GM20000 (cell line): ENCODE data around the gene SLC2A13.

ENCODE experiments used
- DNase-seq: peaks from one replicate; pipeline ENCODE4 v3.0.0; 2012; ENCODE audit warnings: low spot score
- TF ChIP-seq, protein P1 (sequence below): IDR thresholded peaks from 2 replicates; pipeline ENCODE4 v1.5.1; 2012; ENCODE audit warnings: mild to moderate bottlenecking, control low read depth; ENCODE audit errors: extremely low read depth, missing control alignments

Gene SLC2A13

DNA sequence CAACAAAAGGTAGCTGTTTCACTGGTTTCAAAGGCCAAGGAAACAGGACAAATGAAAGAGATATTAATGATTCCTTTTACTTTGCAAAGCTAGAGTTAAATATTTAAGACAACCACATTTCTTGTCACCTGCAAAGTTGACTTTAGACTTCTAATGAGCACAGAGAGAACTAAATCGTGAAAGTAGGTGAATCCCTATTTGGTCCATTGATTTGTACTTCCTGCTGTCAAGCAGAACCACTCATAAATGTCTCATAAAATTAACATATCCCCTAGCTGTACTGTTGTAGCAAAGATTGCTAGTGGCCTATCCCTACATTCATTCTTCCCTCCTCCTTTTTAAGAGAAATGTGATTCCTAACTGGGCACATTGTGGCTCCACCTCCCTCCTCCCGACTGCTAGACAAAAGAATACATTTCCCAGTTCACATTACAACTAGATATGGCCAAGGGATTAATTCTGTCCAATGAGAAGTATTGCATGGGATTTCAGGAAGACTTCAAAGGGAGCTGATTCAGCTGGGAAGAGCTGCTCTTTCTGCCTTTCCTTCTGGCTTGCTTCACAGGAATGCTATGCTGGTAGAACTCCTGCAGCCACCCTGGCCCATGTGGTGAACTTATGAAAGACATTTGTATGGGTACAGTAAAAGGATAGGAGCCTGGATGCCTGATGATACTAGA, 258.8 kb downstream of the SLC2A13 start:
- TF ChIP-seq, protein P1, sequence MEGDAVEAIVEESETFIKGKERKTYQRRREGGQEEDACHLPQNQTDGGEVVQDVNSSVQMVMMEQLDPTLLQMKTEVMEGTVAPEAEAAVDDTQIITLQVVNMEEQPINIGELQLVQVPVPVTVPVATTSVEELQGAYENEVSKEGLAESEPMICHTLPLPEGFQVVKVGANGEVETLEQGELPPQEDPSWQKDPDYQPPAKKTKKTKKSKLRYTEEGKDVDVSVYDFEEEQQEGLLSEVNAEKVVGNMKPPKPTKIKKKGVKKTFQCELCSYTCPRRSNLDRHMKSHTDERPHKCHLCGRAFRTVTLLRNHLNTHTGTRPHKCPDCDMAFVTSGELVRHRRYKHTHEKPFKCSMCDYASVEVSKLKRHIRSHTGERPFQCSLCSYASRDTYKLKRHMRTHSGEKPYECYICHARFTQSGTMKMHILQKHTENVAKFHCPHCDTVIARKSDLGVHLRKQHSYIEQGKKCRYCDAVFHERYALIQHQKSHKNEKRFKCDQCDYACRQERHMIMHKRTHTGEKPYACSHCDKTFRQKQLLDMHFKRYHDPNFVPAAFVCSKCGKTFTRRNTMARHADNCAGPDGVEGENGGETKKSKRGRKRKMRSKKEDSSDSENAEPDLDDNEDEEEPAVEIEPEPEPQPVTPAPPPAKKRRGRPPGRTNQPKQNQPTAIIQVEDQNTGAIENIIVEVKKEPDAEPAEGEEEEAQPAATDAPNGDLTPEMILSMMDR: no peak

DNA sequence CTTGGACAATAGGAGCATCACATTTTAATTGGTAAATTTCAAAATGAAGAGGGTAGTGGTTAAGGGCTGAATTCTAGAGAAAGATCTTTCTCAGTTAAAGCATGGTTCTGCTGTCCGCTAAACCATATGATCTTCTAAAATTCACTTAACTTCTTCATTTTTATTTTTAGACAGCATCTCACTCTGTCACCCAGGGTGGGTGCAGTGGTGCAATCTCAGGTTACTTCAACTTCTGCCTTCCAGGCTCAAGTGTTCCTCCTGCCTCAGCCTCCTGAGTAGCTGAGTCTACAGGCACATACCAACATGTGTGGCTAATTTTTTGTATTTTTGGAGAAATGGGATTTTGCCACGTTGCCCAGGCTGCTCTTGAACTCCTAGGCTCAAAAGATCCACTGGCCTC, 259.6 kb downstream of the SLC2A13 start:
- no peak for DNase-seq
- TF ChIP-seq, protein P1: no peak

More for the DNA sequence above, 258.8 kb downstream of the SLC2A13 start:
- no peak for DNase-seq

DNA sequence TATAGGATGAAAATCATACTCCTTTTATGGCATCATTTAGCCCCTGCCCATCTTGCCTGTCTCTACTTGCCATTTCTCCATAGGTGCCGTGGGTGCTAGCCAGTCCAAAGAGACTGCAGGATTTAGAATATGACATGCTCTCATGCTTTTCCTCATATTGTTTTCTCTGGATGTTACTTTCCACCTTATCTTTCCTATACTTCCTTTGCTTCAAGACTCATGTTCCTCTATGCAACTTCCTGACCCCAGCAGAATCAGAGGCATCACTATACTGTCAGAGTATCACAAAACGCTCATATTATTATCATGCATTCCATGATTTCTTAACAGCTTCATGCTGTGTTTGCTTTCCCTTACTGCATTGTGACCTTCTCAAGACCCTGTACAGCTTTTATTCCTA, 265.5 kb downstream of the SLC2A13 start:
- TF ChIP-seq, protein P1: no peak
- no peak for DNase-seq

DNA sequence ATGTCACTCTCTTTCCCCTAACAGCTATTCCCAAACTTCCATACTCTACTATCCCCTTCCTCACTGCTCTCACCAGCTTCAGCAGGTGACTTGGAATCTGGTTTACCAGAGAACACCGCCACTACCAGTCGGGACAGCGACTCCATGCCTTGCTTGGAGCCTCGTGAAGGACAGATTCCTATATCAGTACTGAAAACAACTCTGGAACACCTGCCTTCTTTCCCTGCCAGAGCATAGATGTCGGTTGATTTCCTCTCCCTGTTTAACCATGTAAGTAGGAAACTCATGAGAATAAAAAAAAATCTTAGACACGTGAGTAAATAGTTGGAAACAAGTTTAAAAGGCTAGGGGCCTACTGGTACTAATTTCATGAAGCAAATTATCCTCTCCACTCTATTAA, 266.8 kb downstream of the SLC2A13 start:
- no peak for DNase-seq
- TF ChIP-seq, protein P1: no peak

DNA sequence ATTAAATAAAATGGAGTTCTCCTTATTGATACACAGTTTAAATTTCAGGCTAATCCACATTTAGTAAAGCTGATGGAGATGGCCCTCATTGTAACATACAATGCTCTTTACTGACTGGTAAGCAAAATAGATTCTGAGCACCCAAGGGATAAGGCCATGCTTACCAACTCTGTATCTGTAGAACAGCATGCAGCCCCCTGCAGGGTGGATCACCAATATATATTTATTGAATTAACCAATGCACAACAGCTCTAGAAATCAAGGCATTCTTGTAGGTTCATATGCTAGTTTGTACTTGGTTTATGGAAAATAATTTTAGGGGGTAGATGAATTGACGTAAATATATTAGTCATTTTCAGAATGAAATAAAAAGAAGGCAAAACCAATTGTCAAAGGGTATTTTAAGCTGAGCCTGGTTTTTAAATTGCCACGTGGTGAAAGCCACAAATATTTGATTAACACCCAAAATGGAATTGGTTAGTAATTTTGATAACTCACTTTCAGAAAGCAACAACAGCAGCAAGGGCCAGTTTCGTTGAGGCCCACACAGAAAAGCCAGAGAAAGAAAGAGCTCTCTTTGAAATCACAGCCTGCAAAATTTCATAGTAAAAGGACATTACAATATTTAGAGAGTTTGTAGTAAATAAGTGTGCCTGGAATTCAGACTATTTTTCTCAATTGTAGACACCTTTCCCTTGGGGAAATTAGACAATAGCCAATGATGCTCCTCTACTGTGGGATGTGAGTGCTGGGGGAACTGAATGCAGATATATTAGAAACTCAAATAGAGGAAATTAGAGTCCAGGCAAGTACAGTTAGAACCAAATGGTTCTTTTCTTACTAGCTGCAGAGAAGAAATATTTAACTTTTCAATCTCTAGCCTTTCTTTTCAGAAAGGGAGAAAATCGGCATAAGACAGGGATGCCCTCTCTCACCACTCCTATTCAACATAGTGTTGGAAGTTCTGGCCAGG, 270.1 kb downstream of the SLC2A13 start:
- no peak for DNase-seq
- TF ChIP-seq, protein P1: no peak

DNA sequence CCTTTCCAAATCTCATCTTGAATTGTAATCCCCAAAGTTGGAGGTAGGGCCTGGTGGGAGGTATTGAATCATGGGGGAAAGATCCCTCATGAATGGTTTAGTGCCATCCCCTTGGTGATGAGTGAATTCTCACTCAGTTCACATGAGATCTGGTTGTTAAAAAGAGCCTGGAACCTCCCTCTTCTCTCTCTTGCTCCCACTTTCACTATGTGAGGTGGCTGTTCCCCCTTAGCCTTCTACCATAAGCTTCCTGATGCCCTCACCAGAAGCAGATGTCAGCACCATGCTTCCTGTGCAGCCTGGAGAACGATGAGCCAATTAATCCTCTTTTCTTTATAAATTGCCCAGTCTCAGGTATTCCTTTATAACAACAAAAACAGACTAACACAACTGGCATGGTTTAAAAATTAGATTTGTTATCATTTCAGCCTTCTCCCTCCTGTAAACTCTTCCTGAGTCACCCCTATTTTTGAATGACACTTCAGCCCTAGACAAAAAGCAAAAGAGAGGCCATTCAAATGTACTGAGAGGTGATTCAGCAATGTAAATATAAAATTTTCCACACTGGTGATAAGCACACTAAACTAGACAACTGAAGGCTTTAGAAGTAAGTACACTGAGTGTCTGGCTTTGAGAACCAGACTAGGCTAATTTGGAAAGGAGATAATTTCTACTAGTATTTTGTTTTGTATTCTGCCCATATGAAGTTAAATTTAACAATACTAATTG, 274.1 kb downstream of the SLC2A13 start:
- TF ChIP-seq, protein P1: no peak
- DNase-seq: no peak
